C4-2B (cell line): Measurements from ENCODE around the gene MPP7.

Experiments used
- CTCF ChIP-seq: fragments of 450-650 bp; conservative IDR thresholded peaks from 2 replicates; pipeline ENCODE4 v1.5.1; 2017; ENCODE audit warnings: mild to moderate bottlenecking
- ZFX ChIP-seq: fragments of 450-650 bp; IDR thresholded peaks from 2 replicates; pipeline ENCODE4 v1.6.1; 2017

DNA sequence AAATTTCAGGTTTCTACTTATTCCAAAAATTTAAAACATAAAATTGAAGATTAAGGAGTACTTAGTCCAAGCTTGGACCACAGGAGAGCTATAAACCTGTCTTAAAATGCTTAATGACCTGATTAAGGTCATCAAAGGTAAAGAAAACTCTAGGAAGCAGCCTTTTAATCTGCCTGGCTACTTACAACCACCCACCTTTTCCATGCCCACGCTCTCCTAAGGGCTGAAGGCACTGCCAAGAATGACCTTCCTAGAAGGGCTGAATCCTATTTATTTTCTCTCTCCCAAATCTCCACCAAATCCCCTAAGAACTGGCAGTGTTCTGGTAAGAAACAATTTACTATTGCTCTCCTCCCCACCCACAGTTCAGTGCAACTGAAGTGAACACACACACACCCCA is 6.8 kb downstream of the MPP7 start:
- TF ChIP-seq ZFX (no peak), CTCF (no peak)
